ENCODE data around the gene FMN2.

DNA sequence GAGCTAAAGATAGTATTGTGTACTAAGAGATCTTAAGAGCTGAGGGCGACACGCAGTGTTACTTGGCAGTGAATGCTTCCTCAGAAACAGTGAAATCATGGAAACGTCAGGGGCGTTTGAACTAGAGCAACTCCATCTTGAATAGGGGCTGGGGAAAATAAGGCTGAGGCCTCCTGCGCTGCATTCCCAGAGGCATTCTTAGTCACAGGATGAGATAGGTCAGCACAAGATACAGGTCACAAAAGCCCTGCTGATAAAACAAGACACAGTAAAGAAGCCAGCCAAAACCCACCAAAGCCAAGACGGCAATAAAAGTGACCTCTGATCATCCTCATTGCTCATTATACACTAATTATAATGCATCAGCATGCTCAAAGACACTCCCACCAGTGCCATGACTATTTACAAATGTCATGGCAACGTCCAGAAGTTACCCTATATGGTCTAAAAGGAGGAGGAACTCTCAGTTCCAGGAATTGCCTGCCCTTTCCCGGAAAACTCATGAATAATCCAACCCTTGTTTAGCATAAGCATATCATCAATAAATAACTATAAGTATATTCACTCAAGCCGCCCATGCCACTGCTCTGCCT lies 37.5 kb upstream of the FMN2 start:
- TF ChIP-seq, protein P1, sequence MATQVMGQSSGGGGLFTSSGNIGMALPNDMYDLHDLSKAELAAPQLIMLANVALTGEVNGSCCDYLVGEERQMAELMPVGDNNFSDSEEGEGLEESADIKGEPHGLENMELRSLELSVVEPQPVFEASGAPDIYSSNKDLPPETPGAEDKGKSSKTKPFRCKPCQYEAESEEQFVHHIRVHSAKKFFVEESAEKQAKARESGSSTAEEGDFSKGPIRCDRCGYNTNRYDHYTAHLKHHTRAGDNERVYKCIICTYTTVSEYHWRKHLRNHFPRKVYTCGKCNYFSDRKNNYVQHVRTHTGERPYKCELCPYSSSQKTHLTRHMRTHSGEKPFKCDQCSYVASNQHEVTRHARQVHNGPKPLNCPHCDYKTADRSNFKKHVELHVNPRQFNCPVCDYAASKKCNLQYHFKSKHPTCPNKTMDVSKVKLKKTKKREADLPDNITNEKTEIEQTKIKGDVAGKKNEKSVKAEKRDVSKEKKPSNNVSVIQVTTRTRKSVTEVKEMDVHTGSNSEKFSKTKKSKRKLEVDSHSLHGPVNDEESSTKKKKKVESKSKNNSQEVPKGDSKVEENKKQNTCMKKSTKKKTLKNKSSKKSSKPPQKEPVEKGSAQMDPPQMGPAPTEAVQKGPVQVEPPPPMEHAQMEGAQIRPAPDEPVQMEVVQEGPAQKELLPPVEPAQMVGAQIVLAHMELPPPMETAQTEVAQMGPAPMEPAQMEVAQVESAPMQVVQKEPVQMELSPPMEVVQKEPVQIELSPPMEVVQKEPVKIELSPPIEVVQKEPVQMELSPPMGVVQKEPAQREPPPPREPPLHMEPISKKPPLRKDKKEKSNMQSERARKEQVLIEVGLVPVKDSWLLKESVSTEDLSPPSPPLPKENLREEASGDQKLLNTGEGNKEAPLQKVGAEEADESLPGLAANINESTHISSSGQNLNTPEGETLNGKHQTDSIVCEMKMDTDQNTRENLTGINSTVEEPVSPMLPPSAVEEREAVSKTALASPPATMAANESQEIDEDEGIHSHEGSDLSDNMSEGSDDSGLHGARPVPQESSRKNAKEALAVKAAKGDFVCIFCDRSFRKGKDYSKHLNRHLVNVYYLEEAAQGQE (IDR thresholded peaks at IDR 0.05; ENCODE audit: insufficient read depth in 1 of 2, low read depth in 2 of 2, low read length in 2 of 2) = no peak
- no peak for TF ChIP-seq POLR2AphosphoS5 (IDR thresholded peaks at IDR 0.05; ENCODE audit: low read depth, low read length)
- TF ChIP-seq TAF1 (IDR thresholded peaks at IDR 0.05; ENCODE audit: borderline replicate concordance, insufficient read depth, low read length) = no peak
- TF ChIP-seq SIN3A (IDR thresholded peaks at IDR 0.05; ENCODE audit: borderline replicate concordance, insufficient read depth, low read length) = no peak

Measured in PFSK-1 (cell line).